A549 (cell line): ENCODE results near the gene GULP1. TPM values are rescaled to one million over a fixed set of nuclear protein-coding genes. Genes with fewer than 3 reads are reported as not detected.
A peak's percentile ranks its signal among the peaks of the same experiment; 100 is the strongest.

ENCODE experiments used
- ATAC-seq, 2 experiments: fragments of 200-7000 bp in 1 of 2; fragments of >200 bp in 1 of 2; cut with Nextera tagmentation in 1 of 2; cut with Tn5 transposase in 1 of 2; 3 replicates each; pipeline versions ENCODE4 v1.8.0 to v1.9.1; 2018 to 2020; ENCODE audit warnings: mild to moderate bottlenecking in 1 of 2, moderate library complexity in 1 of 2
- CTCF ChIA-PET: fragments of 300-600 bp; sonication (Branson Sonifier 250); formaldehyde crosslinking; extraction: SDS; loops from one replicate; lab custom pipeline; 2021; ENCODE audit warnings: antibody characterized with exemption, inconsistent platforms; lab: Yijun Ruan, JAX
- POLR2A ChIA-PET: fragments of 350-600 bp; formaldehyde crosslinking; extraction: SDS; loops from one replicate; lab custom pipeline; 2021; ENCODE audit warnings: antibody characterized with exemption, inconsistent platforms; lab: Yijun Ruan, JAX
- DNase-seq, 2 experiments: peaks; one replicate each; pipeline versions ENCODE4 v3.0.0 to v3.0.0-alpha.2; 2011 to 2016; ENCODE audit warnings: low read depth in 1 of 2, low spot score in 1 of 2
- FAIRE-seq: peaks from 2 replicates; lab custom pipeline; 2011; peaks lifted over from hg19 to GRCh38; lab: Jason Lieb, UNC
- H3K27ac ChIP-seq, 2 experiments: fragments of >200 bp; sonication (Bioruptor Twin); formaldehyde crosslinking; 3 replicates each; pipeline ENCODE4 v1.5.1; 2016 to 2017
- H3K4me1 ChIP-seq: fragments of >200 bp; sonication (Bioruptor Twin); formaldehyde crosslinking; 3 replicates; pipeline ENCODE4 v1.6.1; 2016
- H3K4me2 ChIP-seq: fragments of >200 bp; sonication (Bioruptor Twin); formaldehyde crosslinking; 3 replicates; pipeline ENCODE4 v1.6.1; 2016
- H3K4me3 ChIP-seq: fragments of >200 bp; sonication (Bioruptor Twin); formaldehyde crosslinking; 3 replicates; pipeline ENCODE4 v1.5.1; 2016
- H3K9me3 ChIP-seq: fragments of >200 bp; sonication (Bioruptor Twin); formaldehyde crosslinking; 3 replicates; pipeline ENCODE4 v1.6.1; 2016
- BHLHE40 ChIP-seq: IDR thresholded peaks from 2 replicates; pipeline ENCODE4 v1.6.1; 2012; ENCODE audit warnings: low read depth, low read length, inconsistent platforms
- CEBPB ChIP-seq, 2 experiments: fragments of >200 bp in 1 of 2; sonication (Bioruptor Twin) in 1 of 2; formaldehyde crosslinking in 1 of 2; IDR thresholded peaks; 2 replicates each; pipeline ENCODE4 v1.6.1; 2012 to 2016
- CHD4 ChIP-seq: fragments of 200-600 bp; sonication (generic); IDR thresholded peaks from 2 replicates; pipeline ENCODE4 v1.6.1; 2016; ENCODE audit warnings: antibody characterized with exemption, mild to moderate bottlenecking, borderline replicate concordance
- EHF ChIP-seq: fragments of 250-450 bp; sonication (Bioruptor Pico); IDR thresholded peaks from 2 replicates; pipeline ENCODE4 v1.5.0; 2020; ENCODE audit warnings: mild to moderate bottlenecking
- FOSB ChIP-seq: fragments of 250-450 bp; sonication (Bioruptor Pico); IDR thresholded peaks from 2 replicates; pipeline ENCODE4 v1.5.0; 2020; ENCODE audit warnings: mild to moderate bottlenecking, moderate library complexity
- FOSL2 ChIP-seq, 2 experiments: fragments of 450-650 bp in 1 of 2; fragments of >200 bp in 1 of 2; sonication (Bioruptor Twin) in 1 of 2; formaldehyde crosslinking; IDR thresholded peaks; 2 replicates each; pipeline versions ENCODE4 v1.5.0 to v1.6.1; 2016 to 2020; ENCODE audit warnings: mild to moderate bottlenecking in 1 of 2, moderate library complexity in 1 of 2
- FOXS1 ChIP-seq: fragments of 250-450 bp; sonication (Bioruptor Pico); IDR thresholded peaks from 2 replicates; pipeline ENCODE4 v1.5.0; 2020; ENCODE audit warnings: mild to moderate bottlenecking, moderate library complexity
- GATA3 ChIP-seq: IDR thresholded peaks from 2 replicates; pipeline ENCODE4 v1.6.1; 2012; ENCODE audit warnings: borderline replicate concordance
- HMGXB4 ChIP-seq: fragments of 250-450 bp; sonication (Bioruptor Pico); IDR thresholded peaks from 2 replicates; pipeline ENCODE4 v1.5.0; 2021; ENCODE audit warnings: mild to moderate bottlenecking, moderate library complexity, borderline replicate concordance
- KDM1A ChIP-seq: fragments of 200-600 bp; sonication (generic); IDR thresholded peaks from 2 replicates; pipeline ENCODE4 v1.6.1; 2016; ENCODE audit warnings: low read depth, mild to moderate bottlenecking
- MAFK ChIP-seq: fragments of 450-650 bp; IDR thresholded peaks from 2 replicates; pipeline ENCODE4 v1.6.1; 2014; ENCODE audit not compliant: partially characterized antibody
- NR3C1 ChIP-seq: fragments of >200 bp; sonication (Bioruptor Twin); formaldehyde crosslinking; IDR thresholded peaks from 3 replicates; pipeline ENCODE4 v1.6.1; 2017
- POLR2A ChIP-seq: IDR thresholded peaks from 2 replicates; pipeline ENCODE4 v1.6.1; 2012; ENCODE audit warnings: mild to moderate bottlenecking, low read length
- REST ChIP-seq: fragments of 200-600 bp; sonication (generic); IDR thresholded peaks from 2 replicates; pipeline ENCODE4 v1.6.1; 2016; ENCODE audit warnings: antibody characterized with exemption, mild to moderate bottlenecking, moderate library complexity
- RFX5 ChIP-seq: fragments of 450-650 bp; IDR thresholded peaks from 2 replicates; pipeline ENCODE4 v1.7.1; 2014; ENCODE audit warnings: antibody characterized with exemption, mild to moderate bottlenecking, moderate library complexity
- ZC3H11A ChIP-seq: fragments of 450-650 bp; IDR thresholded peaks from 2 replicates; pipeline ENCODE4 v1.6.1; 2014; ENCODE audit warnings: antibody characterized with exemption, mild to moderate bottlenecking
- ZFP36 ChIP-seq: fragments of 450-650 bp; IDR thresholded peaks from 2 replicates; pipeline ENCODE4 v1.6.1; 2014; ENCODE audit warnings: borderline replicate concordance; ENCODE audit not compliant: partially characterized antibody
- ZSCAN20 ChIP-seq: fragments of 250-450 bp; sonication (Bioruptor Pico); IDR thresholded peaks from 2 replicates; pipeline ENCODE4 v1.8.0; 2022; ENCODE audit warnings: mild to moderate bottlenecking, moderate library complexity
- WGBS: methylation state at CpG from one replicate; pipeline ENCODE4 v1.1.6; 2017; ENCODE audit errors: missing lambda C conversion rate; 5-methylcytosine and 5-hydroxymethylcytosine counted together
- polyA plus RNA-seq, 4 experiments: library from polyadenylated mRNA; depleted of rRNA in 3 of 4; stranded (reverse); fragments of >200 nt; fragmentation: RNase III in 1 of 4; extraction: RNeasy Plus Mini Kit Qiagen cat#74134 plus additional on column Dnase treatment in 1 of 4; gene quantifications; 2 replicates in 3 of 4; 3 replicates in 1 of 4; pipeline ENCODE4 v1.2.3, GENCODE V29; 2011 to 2017
- TF ChIP-seq, protein P1 (sequence below): fragments of 250-450 bp; sonication (Bioruptor Pico); IDR thresholded peaks from 2 replicates; pipeline ENCODE4 v1.5.0; 2020; ENCODE audit warnings: low read depth, mild to moderate bottlenecking, moderate library complexity

GULP1 gene
- polyA plus RNA-seq, 2 of the 4 experiments (the other 2 are of a cell fraction): 30.7 to 89.2 TPM

- Histone ChIP-seq H3K4me3 (no peak overlapping the region), H3K4me2 (no peak overlapping the region), H3K4me1 (no peaks in the 10 kb centered on the region), H3K9me3 (peaks cover 11% of the 10 kb centered on the region; the same call in 2 of the 3 replicates), H3K27ac (no peak overlapping the region)
- ChIA-PET CTCF (no interaction called here), POLR2A (no interaction called here)
- TF ChIP-seq EHF (CRISPR knock-in tag) (no peak), ZSCAN20 (no peak), NR3C1 (no peak), CHD4 (no peak), BHLHE40 (no peak), FOSL2 (IDR thresholded peaks at IDR 0.05) (no peak), FOSL2 (CRISPR knock-in tag; IDR thresholded peaks at IDR 0.05) (peak; percentile 30; the same call in 1 of the 2 replicates), KDM1A (no peak), MAFK (no peak)
- FAIRE-seq: no peak
- 85% methylated on average over 2 of the region's 2 CpGs for WGBS
- ATAC-seq: no peak
- DNase-seq: no peak
Measured at GRCh38 chr2:188272121-188272520, 19.6 kb upstream of the GULP1 start.

- H3K4me2 ChIP-seq: no peak overlapping the region
- DNase-seq: no peak
- TF ChIP-seq RFX5: no peak
- no peak for TF ChIP-seq CEBPB (IDR thresholded peaks at IDR 0.05)
- TF ChIP-seq ZC3H11A: no peak
- ChIA-PET CTCF (interaction anchor here (0.9 kb wide), 1 partner anchor 17 kb away, joined by 4 read pairs; the partner anchor contains the start of gene GULP1), POLR2A (no interaction called here)
- no peak overlapping the region for H3K4me3 ChIP-seq
- 85% methylated on average over 2 of the region's 2 CpGs for WGBS
- no peak for FAIRE-seq
- peak in 1 of 2 experiments; percentile 45; a peak in 2 of 6 replicates for ATAC-seq
- H3K9me3 ChIP-seq: peaks cover 11% of the 10 kb centered on the region; the same call in 2 of the 3 replicates
- H3K4me1 ChIP-seq: no peaks in the 10 kb centered on the region
- H3K27ac ChIP-seq: no peak overlapping the region
Measured at GRCh38 chr2:188274274-188274673, 17.4 kb upstream of the GULP1 start.

DNA sequence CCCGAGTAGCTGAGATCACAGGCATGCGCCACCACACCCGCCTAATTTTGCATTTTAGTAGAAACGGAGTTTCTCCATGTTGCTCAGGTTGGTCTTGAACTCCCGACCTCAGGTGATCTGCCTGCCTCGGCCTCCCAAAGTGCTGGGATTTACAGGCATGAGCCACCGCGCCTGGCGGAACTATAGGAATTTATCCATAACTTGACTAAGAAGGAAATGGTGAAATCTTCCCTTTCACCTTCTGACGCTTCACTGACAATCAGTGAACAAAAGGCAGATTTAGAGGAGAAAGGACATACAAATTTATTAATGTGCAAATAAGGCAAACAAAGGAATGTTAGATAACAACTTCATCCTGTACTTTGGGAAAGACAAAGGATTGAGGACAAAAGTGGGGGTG lies 15.4 kb upstream of the GULP1 start:
- no peak for TF ChIP-seq GATA3
- TF ChIP-seq ZFP36: no peak
- TF ChIP-seq, protein P1, sequence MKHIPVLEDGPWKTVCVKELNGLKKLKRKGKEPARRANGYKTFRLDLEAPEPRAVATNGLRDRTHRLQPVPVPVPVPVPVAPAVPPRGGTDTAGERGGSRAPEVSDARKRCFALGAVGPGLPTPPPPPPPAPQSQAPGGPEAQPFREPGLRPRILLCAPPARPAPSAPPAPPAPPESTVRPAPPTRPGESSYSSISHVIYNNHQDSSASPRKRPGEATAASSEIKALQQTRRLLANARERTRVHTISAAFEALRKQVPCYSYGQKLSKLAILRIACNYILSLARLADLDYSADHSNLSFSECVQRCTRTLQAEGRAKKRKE (CRISPR knock-in tag): no peak
- no peak for TF ChIP-seq REST
- TF ChIP-seq POLR2A: no peak
- TF ChIP-seq FOXS1: no peak
- TF ChIP-seq HMGXB4: no peak
- no peak for TF ChIP-seq FOSB (CRISPR knock-in tag)
- TF ChIP-seq KDM1A: no peak
- TF ChIP-seq, all 56 proteins: peak for 0
- no peak for ATAC-seq
- CTCF ChIA-PET: no interaction called here

More for the DNA sequence above, 15.4 kb upstream of the GULP1 start:
- Histone ChIP-seq H3K9me3 (no peaks in the 10 kb centered on the region; the same call in 2 of the 3 replicates), H3K27ac (no peak overlapping the region), H3K4me1 (peaks cover 14% of the 10 kb centered on the region; the same call in 2 of the 3 replicates), H3K4me3 (no peak overlapping the region), H3K4me2 (no peak overlapping the region)
- POLR2A ChIA-PET: no interaction called here
- FAIRE-seq (no peak), DNase-seq (no peak)
- 85% methylated on average over 10 of the region's 10 CpGs for WGBS
